Spleen (tissue), 11 donors: Measurements from ENCODE around the gene TANC1. TPM values are rescaled to one million over a fixed set of nuclear protein-coding genes. Genes with fewer than 3 reads are reported as not detected.

Source experiments
- DNase-seq: peaks from one replicate; pipeline ENCODE4 v3.0.0-alpha.2; 2020
- H3K27ac ChIP-seq, 8 donors: fragments of 200-600 bp; sonication (generic) in 7 of 8; 1 replicate in 4 of 8; 2 replicates in 4 of 8; pipeline versions ENCODE4 v1.5.0 to v1.8.0; 2016 to 2021; ENCODE audit warnings: inconsistent platforms in 4 of 8, mild to moderate bottlenecking in 4 of 8, moderate library complexity in 1 of 8
- H3K27me3 ChIP-seq, 7 donors: fragments of 200-600 bp; sonication (generic) in 6 of 7; replicated peaks in 1 of 7; 1 replicate in 4 of 7; 2 replicates in 3 of 7; pipeline versions ENCODE4 v1.5.0 to v1.8.0; 2016 to 2021; ENCODE audit warnings: inconsistent platforms in 3 of 7, mild to moderate bottlenecking in 1 of 7
- H3K36me3 ChIP-seq, 6 donors: fragments of 200-600 bp; sonication (generic) in 5 of 6; 1 replicate in 4 of 6; 2 replicates in 2 of 6; pipeline versions ENCODE4 v1.5.0 to v1.8.0; 2016 to 2021; ENCODE audit warnings: inconsistent platforms in 2 of 6
- H3K4me1 ChIP-seq, 6 donors: fragments of 200-600 bp; sonication (generic) in 5 of 6; 1 replicate in 3 of 6; 2 replicates in 3 of 6; pipeline versions ENCODE4 v1.5.0 to v1.8.0; 2016 to 2021; ENCODE audit warnings: inconsistent platforms in 3 of 6
- H3K4me3 ChIP-seq, 8 donors: fragments of 200-600 bp; sonication (generic) in 7 of 8; 1 replicate in 4 of 8; 2 replicates in 4 of 8; pipeline versions ENCODE4 v1.5.0 to v1.8.0; 2016 to 2021; ENCODE audit warnings: inconsistent platforms in 4 of 8, mild to moderate bottlenecking in 4 of 8, moderate library complexity in 2 of 8
- H3K9me3 ChIP-seq, 8 donors: fragments of 200-600 bp; sonication (generic) in 7 of 8; 1 replicate in 4 of 8; 2 replicates in 4 of 8; pipeline versions ENCODE4 v1.5.0 to v1.8.0; 2016 to 2021; ENCODE audit warnings: inconsistent platforms in 4 of 8
- POLR2A ChIP-seq, 3 donors: fragments of 450-650 bp; IDR thresholded peaks; one replicate each; pipeline ENCODE4 v1.5.1; 2017; ENCODE audit warnings: antibody characterized with exemption in 3 of 3, mild to moderate bottlenecking in 1 of 3
- POLR2AphosphoS5 ChIP-seq, 3 donors: sonication (generic); formaldehyde crosslinking; IDR thresholded peaks; one replicate each; pipeline ENCODE4 v1.5.1; 2017; ENCODE audit warnings: antibody characterized with exemption in 3 of 3
- WGBS, 5 donors: extraction: QIAGEN DNeasy Blood & Tissue Kit in 3 of 5; methylation state at CpG; one replicate each; pipeline versions ENCODE4 v1.1.5 to v1.1.7; 2013 to 2018; 5-methylcytosine and 5-hydroxymethylcytosine counted together
- intact Hi-C: fragments of 100-400 bp; cut with DNase I; formaldehyde crosslinking; loops from one replicate; pipeline ENCODE4 v1.15.0; 2023; ENCODE audit warnings: low total_unique reads
- polyA plus RNA-seq, 3 donors: library from polyadenylated mRNA; stranded (reverse); fragments of 200-250 nt; gene quantifications; one replicate each; pipeline ENCODE4 v1.2.1, GENCODE V29; 2013
- total RNA-seq, 7 donors: library from RNA; depleted of rRNA in 3 of 7; stranded (reverse); fragments of >200 nt in 3 of 7; fragmentation: NEBNext Ultra II Directional in 4 of 7; extraction: Animal tissue kit (Norgen Biotek cat#: 25700) in 4 of 7; gene quantifications; one replicate each; pipeline versions ENCODE4 v1.1.0 to v1.2.1, GENCODE V29; 2016 to 2021
- TF ChIP-seq, protein P1 (sequence below), 11 experiments: fragments of 200-600 bp in 7 of 11; fragments of 450-650 bp in 4 of 11; sonication (generic) in 4 of 11; IDR thresholded peaks in 8 of 11; conservative IDR thresholded peaks in 3 of 11; 1 replicate in 7 of 11; 2 replicates in 4 of 11; pipeline versions ENCODE4 v1.4.0 to v1.8.0; 2016 to 2021; ENCODE audit warnings: antibody characterized with exemption in 11 of 11, inconsistent platforms in 4 of 11, mild to moderate bottlenecking in 1 of 11
- donor health status: healthy with polysubstance abuse.
- donor health status: DM: no; HTN: no; CAD: no; lungs with moderate emphysema.
- donor health status: DM: no; HTN: no; CAD: no.
- donor health status: Bipolar disorder and iron deficiency.
- donor health status: healthy.
- donor health status: DM: no; HTN: no; CAD: no.
- donor health status: DM: yes; HTN: yes; CAD: no.

Gene TANC1
- total and polyA plus RNA-seq, 10 donors: 3.1 to 28.2 (median 21.7) TPM

DNA sequence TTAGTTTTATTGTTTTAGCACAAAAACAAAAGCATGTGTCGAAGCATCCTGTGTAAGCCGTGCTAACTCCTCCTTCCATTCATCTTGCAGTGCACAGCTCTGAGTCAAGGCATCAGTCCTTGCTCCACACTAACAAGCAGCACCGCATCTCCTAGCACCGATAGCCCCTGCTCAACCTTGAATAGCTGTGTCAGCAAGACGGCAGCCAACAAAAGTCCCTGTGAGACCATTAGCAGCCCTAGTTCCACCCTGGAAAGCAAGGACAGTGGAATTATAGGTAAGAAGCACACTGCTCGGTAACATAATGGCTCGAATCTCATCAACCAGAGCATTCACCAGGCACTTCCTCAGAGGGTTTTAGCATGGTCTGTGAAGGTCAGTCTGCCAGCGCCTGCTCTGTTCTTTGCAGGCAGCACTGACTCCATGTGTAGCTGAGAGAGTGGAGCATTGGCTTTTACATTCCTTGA lies 181.9 kb downstream of the TANC1 start:
- DNase-seq: no peak
- intact Hi-C loops: no loop called here
- Histone ChIP-seq H3K36me3 (peaks cover 0 to 22% (median 0%) of the 10 kb centered on the region in 6 donors), H3K27ac (no peak overlapping the region), H3K9me3 (no peaks in the 10 kb centered on the region), H3K27me3 (peaks cover 0 to 8% (median 0%) of the 10 kb centered on the region in 7 donors), H3K4me1 (peaks cover 0 to 44% (median 19%) of the 10 kb centered on the region in 6 donors), H3K4me3 (no peak overlapping the region)
- WGBS, 5 donors: 49 to 60% (median 55%) methylated on average over 8 of the region's 8 CpGs
- TF ChIP-seq, protein P1, sequence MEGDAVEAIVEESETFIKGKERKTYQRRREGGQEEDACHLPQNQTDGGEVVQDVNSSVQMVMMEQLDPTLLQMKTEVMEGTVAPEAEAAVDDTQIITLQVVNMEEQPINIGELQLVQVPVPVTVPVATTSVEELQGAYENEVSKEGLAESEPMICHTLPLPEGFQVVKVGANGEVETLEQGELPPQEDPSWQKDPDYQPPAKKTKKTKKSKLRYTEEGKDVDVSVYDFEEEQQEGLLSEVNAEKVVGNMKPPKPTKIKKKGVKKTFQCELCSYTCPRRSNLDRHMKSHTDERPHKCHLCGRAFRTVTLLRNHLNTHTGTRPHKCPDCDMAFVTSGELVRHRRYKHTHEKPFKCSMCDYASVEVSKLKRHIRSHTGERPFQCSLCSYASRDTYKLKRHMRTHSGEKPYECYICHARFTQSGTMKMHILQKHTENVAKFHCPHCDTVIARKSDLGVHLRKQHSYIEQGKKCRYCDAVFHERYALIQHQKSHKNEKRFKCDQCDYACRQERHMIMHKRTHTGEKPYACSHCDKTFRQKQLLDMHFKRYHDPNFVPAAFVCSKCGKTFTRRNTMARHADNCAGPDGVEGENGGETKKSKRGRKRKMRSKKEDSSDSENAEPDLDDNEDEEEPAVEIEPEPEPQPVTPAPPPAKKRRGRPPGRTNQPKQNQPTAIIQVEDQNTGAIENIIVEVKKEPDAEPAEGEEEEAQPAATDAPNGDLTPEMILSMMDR (IDR thresholded peaks at IDR 0.05 in 8 of 11, conservative IDR thresholded peaks at IDR 0.05 in 3 of 11): no peak
- TF ChIP-seq POLR2AphosphoS5 (IDR thresholded peaks at IDR 0.05): no peak
- TF ChIP-seq POLR2A (IDR thresholded peaks at IDR 0.05): no peak

GRCh38 chr2:159151198-159152127 lies 183.0 kb downstream of the TANC1 start:
- 84 to 95% (median 85%) methylated on average over 5 of the region's 5 CpGs for WGBS, 5 donors
- H3K9me3 ChIP-seq: no peaks in the 10 kb centered on the region
- no peak for DNase-seq
- TF ChIP-seq POLR2A (IDR thresholded peaks at IDR 0.05): no peak
- TF ChIP-seq, protein P1 (IDR thresholded peaks at IDR 0.05 in 8 of 11, conservative IDR thresholded peaks at IDR 0.05 in 3 of 11): no peak
- no peak for TF ChIP-seq POLR2AphosphoS5 (IDR thresholded peaks at IDR 0.05)
- intact Hi-C loops: no loop called here
- peaks cover 0 to 8% (median 0%) of the 10 kb centered on the region in 7 donors for H3K27me3 ChIP-seq
- no peak overlapping the region for H3K4me3 ChIP-seq
- no peak overlapping the region for H3K27ac ChIP-seq
- H3K36me3 ChIP-seq: peaks cover 0 to 22% (median 0%) of the 10 kb centered on the region in 6 donors
- H3K4me1 ChIP-seq: peaks cover 0 to 45% (median 19%) of the 10 kb centered on the region in 6 donors

DNA sequence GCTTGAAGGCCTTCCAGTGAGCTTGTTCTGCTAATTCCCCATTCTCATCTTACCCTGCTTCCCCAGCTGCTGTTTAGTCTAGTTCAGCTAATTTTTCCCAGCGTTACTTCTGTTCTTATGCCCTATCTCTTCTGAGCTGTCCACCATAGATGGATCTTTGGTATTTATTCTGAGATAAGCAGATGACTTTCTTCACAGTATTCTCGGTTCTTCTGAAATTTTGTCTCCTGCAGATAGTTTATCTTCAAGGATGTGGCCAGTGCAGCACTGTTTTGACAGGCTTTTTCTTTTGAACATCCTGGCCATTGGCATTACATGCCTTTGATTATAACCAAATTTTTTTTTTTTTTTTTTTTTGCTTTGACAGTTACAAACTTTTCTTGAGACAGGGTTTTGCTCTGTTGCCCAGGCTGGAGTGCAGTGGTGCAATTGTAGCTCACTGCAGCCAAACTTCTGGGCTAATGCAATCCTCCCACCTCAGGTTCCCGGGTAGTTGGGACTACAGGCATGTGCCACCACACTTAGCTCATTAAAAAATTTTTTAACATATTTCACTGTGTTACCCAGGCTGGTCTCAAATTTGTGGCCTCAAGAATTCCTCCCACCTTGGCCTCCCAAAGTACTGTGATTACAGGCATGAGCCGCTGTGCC lies 183.8 kb downstream of the TANC1 start:
- 86 to 94% (median 90%) methylated on average over 4 of the region's 4 CpGs for WGBS, 5 donors
- no peak overlapping the region for H3K27ac ChIP-seq
- no peaks in the 10 kb centered on the region for H3K9me3 ChIP-seq
- DNase-seq: no peak
- peaks cover 0 to 5% (median 0%) of the 10 kb centered on the region in 7 donors for H3K27me3 ChIP-seq
- intact Hi-C loops: no loop called here
- TF ChIP-seq, protein P1 (IDR thresholded peaks at IDR 0.05 in 8 of 11, conservative IDR thresholded peaks at IDR 0.05 in 3 of 11): no peak
- TF ChIP-seq POLR2A (IDR thresholded peaks at IDR 0.05): no peak
- no peak for TF ChIP-seq POLR2AphosphoS5 (IDR thresholded peaks at IDR 0.05)
- H3K36me3 ChIP-seq: peaks cover 0 to 22% (median 0%) of the 10 kb centered on the region in 6 donors
- H3K4me1 ChIP-seq: peaks cover 3 to 45% (median 19%) of the 10 kb centered on the region in 6 donors
- H3K4me3 ChIP-seq: no peak overlapping the region
